Measurements from ENCODE around the gene TMEM100.

Gene TMEM100, protein sequence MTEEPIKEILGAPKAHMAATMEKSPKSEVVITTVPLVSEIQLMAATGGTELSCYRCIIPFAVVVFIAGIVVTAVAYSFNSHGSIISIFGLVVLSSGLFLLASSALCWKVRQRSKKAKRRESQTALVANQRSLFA

GRCh38 chr17:55722742-55723487, at the start of gene TMEM100:
TSS of gene TMEM100 (minus strand) at chr17:55722864. CDS start at chr17:55721070, 1,794 bp downstream.
- no peak for TF ChIP-seq CTCF (conservative IDR thresholded peaks at IDR 0.05; ENCODE audit: low read depth, low read length)
- DNase-seq (ENCODE audit: low read depth), result peak; percentile 92
- peak within 1 kb of the TSS; percentile 50 for H3K4me3 ChIP-seq (ENCODE audit: low read depth, low read length)

- TF ChIP-seq CTCF (conservative IDR thresholded peaks at IDR 0.05; ENCODE audit: low read depth, low read length), result peak; percentile 10
- no peak for DNase-seq (ENCODE audit: low read depth)
- H3K4me3 ChIP-seq (ENCODE audit: low read depth, low read length), result no peak overlapping the region
Observed at GRCh38 chr17:55772086-55772485, 49.4 kb upstream of the TMEM100 start.

GRCh38 chr17:55770196-55770870, 47.7 kb upstream of the TMEM100 start:
- TF ChIP-seq CTCF (conservative IDR thresholded peaks at IDR 0.05; ENCODE audit: low read depth, low read length), result peak; percentile 51
- DNase-seq (ENCODE audit: low read depth), result peak; percentile 78
- H3K4me3 ChIP-seq (ENCODE audit: low read depth, low read length), result no peak overlapping the region

DNA sequence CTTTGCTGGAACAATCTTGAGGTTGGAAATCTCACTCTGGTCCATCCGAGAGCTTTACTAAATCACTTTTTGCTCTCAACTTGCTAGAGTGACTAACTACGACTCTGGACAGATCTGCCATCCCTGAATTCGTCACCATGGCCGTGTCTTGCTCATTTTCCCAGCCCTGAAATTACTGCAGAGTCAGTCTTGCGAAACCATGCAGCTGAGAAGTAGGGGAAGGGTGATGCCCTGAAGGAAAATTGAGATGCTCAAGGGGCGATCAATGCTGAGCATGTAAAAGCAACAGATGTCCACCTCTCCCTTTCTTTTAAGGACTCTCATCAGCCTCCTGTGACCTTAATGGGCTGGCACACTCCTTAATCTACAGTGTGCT, 46.9 kb upstream of the TMEM100 start:
- no peak for TF ChIP-seq CTCF (conservative IDR thresholded peaks at IDR 0.05; ENCODE audit: low read depth, low read length)
- DNase-seq (ENCODE audit: low read depth), result peak; percentile 78
- no peak overlapping the region for H3K4me3 ChIP-seq (ENCODE audit: low read depth, low read length)

- no peak for TF ChIP-seq CTCF (conservative IDR thresholded peaks at IDR 0.05; ENCODE audit: low read depth, low read length)
- DNase-seq (ENCODE audit: low read depth), result peak; percentile 13
- no peak overlapping the region for H3K4me3 ChIP-seq (ENCODE audit: low read depth, low read length)
Observed at GRCh38 chr17:55768936-55769624, 46.4 kb upstream of the TMEM100 start.

- H3K4me3 ChIP-seq (ENCODE audit: low read depth, low read length), result no peak overlapping the region
- TF ChIP-seq CTCF (conservative IDR thresholded peaks at IDR 0.05; ENCODE audit: low read depth, low read length), result no peak
- no peak for DNase-seq (ENCODE audit: low read depth)
Observed at GRCh38 chr17:55765472-55765871, 42.8 kb upstream of the TMEM100 start.
